Umbilical cord (tissue), 2 donors: ENCODE data around the gene ZBTB21. TPM values are rescaled to one million over a fixed set of nuclear protein-coding genes. Genes with fewer than 3 reads are reported as not detected.

Experiments
- DNase-seq: peaks from one replicate; pipeline ENCODE4 v3.0.0-alpha.2; 2015; ENCODE audit warnings: low spot score
- total RNA-seq: library from RNA; depleted of rRNA; stranded (reverse); fragments of >200 nt; gene quantifications from one replicate; pipeline ENCODE4 v1.2.3, GENCODE V29; 2014; ENCODE audit warnings: low replicate concordance; ENCODE audit not compliant: insufficient read depth

Gene ZBTB21
- total RNA-seq, 1 donor from 2014 or later = 12.5 TPM

- DNase-seq = peak; percentile 94
Observed at GRCh38 chr21:41993744-41994143, 16.4 kb downstream of the ZBTB21 start.

- DNase-seq = no peak
Observed at GRCh38 chr21:41992576-41992975, 17.6 kb downstream of the ZBTB21 start.

DNA sequence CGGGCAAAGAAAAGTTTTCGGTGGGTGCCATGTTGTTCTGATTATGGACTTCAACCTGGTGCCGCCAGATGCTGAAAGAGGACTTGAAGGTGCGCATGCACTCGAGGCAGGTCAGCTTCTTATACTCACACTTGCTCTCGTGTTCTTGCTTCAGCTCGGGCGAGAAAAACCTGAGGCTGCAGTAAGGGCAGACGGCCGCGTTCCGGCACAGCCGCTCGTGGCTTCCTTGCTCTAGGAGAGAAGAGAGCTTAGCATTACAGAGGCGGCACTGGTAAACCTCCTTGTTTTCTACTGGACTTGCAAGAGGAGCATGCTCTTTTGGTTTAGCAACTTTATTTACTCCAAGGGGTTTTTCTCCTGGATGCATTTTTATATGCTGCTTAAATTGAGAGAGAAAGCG lies 18.5 kb downstream of the ZBTB21 start:
- no peak for DNase-seq

DNA sequence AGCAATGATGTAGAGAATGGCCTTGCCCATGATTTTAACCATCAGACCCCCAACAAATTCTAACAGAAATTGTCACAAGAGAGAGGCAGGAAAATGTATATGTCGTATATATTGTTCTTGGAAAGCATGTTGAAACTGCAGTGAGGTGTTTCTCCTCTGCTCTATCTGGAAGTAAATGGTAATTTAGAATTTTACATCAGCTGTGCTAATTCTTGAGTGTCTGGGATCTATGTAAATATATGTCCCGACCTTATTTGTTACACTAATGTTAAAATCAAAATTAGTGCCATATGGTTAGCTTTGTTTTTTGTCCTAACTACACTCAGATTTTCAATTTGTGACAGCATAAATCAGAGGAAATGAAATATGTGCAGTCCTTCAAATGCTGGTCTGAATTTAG lies 20.5 kb downstream of the ZBTB21 start:
- DNase-seq = no peak

- DNase-seq = no peak
Observed at GRCh38 chr21:41987310-41987709, 22.9 kb downstream of the ZBTB21 start.

- no peak for DNase-seq
Observed at GRCh38 chr21:41985662-41986416, 24.3 kb downstream of the ZBTB21 start.

DNA sequence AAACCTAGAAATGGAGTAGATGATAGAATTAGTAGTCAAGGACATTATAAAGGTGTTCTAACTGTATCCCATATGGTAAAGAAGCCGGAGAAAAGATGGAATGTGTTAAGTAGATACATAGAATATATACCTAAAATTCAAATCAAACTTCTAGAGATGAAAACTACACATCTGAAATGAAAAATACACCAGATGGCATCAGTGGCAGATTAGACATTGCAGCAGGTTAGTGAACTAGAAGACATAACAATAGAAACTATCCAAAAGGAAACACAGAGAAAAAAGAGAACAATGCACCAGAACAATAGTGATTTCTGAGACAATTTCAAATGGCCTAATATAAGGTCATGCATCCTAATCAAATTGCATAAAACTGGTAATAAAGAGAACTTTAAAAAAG lies 26.9 kb downstream of the ZBTB21 start:
- DNase-seq = no peak

DNA sequence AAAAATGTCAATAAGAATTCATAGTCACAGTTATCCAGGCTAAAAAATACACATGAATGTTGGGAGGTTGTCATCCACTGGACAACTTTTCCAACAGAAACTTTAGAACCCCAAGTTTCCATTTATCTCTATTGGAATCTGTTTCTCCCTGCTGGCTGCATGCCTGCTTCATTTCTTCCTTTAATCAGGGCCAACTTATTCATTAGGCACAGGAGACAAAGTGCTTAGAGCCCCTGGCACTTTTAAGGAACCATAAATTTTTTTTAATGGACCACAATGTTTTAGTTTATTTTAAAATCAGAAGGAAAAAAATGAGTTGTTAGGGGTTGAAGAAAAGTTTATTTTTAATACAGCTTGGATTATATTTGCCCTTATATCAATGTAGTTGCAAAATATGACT lies 29.6 kb downstream of the ZBTB21 start:
- DNase-seq = no peak

GRCh38 chr21:41979751-41980369 lies 30.3 kb downstream of the ZBTB21 start:
- DNase-seq = no peak

GRCh38 chr21:41979335-41979734 lies 30.8 kb downstream of the ZBTB21 start:
- no peak for DNase-seq

DNA sequence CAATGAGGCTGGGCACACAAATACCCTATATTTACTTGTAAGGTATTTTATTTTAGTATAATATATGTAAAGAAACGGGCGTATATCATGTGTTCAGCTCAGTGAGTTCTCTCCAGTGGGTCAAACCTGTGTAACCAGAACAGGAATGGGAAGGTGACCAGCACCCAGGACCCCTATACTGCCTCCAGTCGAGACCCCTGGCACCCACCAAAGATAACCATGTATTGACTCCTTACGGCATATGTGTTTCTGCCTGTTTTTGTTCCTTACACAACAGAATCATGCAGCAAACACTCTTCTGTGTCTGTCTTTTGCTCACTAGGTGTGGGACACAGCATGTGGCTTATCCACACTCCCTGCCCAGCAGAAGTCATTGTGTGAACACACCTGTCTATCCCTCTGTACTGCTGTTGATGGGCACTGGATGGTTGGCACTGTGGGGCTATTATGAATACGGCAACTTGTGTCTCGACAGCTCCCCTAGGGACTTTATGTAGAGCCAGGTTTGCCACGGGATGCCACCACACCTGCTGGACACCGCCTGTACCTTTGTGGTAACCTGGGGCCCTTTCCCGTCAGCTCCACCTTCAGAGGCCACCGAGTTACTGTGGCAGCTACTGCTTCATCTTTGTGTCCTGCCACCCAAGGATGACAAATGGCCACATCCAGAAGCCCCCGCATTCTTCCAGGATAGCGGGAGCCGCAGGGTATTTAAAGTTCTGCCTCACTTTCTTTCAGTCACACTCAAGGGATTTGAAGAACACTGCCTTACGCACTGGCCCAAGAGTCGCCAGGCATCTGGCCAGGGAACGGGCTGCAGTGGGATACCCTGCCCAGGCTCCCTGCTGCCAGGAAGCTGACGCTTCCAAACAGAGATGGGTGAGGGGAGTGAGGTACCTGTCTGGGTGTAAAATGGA lies 32.9 kb downstream of the ZBTB21 start:
- DNase-seq = no peak

GRCh38 chr21:41976611-41977010 lies 33.5 kb downstream of the ZBTB21 start:
- no peak for DNase-seq

GRCh38 chr21:41975391-41976272 lies 34.5 kb downstream of the ZBTB21 start:
- no peak for DNase-seq

GRCh38 chr21:41974752-41975053 lies 35.5 kb downstream of the ZBTB21 start:
- no peak for DNase-seq

DNA sequence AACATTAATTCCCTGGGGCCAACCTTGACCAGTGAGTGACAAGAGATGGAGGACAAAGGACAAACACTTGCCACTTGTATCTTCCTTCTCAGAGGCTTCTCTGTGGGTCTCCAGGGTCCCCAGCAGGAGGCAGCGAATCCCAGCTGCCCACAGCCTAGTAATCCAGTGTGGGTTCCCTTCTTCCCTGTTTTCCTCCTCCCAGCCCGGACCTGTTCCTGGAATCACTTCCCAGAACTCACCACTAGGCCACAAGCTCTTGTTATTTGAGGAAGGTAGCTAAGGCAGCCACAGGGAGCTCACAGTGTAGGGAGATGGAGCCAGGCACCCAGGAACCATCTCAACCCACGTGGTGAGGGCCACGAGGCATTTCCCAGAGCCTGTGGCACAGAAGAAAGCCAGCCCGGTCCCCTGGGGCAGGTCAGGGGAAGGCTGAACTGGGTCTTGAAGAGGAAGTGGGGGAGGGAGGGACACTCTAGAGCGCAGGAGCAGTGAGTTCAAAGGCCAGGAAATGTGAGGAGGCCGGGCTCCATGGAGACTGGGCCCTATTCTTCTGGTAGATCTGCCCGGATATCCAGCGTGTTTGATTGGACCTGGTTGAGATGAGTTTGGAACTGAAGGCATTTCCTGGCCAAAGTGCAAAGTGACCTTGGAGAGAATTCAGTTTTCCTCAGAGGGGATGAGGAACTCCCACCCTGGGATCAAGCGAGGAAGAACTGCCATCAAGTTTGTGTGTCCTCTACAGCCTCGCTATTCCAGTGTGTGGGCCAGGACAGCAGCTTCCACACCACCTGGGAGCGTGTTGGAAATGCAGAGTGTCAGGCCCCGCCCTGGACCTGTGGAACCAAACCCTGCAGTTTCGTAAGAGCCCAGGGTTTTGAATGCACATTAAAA lies 36.1 kb downstream of the ZBTB21 start:
- DNase-seq = no peak

DNA sequence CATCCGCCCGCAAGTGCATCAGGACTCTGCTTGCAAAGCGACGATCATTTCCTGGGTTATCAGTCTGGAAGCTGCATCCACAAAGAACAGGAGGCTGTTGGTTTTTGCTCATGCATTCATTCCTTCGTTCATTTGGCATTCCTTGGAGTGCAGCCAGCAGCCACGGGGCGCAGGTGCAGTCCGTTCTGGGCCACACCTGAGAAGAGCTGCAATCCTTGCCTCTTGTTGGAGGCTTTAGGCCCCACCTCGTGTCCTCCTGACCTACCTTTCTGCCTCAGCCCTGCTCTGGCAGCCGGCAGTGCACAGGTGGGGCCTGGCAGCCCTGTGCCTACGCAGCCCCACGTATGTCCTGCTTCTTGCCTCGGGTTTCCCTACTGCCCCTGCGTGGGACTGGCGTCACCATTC lies 36.7 kb downstream of the ZBTB21 start:
- no peak for DNase-seq

DNA sequence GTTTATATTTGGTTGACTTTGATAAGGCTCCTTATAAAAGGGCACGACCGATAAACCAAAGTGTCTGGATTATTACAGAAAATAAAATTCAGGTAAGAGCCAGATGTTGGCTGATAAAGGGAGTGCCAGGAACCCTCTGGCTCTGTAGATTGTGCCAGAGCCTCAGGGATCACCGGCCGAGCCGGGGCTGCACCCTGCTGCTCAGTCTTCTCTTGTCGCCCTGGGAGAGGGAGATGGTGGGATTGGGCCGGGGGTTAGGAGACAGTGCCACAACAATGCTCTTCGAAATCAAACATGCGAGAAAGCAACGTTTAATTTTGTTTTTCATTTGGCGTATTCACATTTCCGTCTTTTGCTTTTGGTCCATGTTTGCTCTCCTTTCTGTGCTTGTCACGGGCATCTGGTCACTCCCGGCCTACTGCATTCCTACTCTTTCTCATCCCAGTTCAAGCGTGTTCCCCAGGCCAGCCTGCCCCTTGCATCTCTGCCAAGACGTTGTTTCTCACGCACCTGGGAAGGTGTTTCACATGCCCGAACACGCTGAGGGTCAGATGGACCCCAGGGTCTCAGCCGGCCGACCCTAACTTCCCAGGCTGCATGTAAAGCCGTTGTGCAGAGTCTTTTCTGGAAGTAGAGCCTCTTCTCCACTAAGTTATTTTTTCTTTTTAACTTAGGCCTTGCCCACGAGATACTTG lies 37.5 kb downstream of the ZBTB21 start:
- DNase-seq = no peak

- DNase-seq = no peak
Observed at GRCh38 chr21:41971891-41972290, 38.3 kb downstream of the ZBTB21 start.

DNA sequence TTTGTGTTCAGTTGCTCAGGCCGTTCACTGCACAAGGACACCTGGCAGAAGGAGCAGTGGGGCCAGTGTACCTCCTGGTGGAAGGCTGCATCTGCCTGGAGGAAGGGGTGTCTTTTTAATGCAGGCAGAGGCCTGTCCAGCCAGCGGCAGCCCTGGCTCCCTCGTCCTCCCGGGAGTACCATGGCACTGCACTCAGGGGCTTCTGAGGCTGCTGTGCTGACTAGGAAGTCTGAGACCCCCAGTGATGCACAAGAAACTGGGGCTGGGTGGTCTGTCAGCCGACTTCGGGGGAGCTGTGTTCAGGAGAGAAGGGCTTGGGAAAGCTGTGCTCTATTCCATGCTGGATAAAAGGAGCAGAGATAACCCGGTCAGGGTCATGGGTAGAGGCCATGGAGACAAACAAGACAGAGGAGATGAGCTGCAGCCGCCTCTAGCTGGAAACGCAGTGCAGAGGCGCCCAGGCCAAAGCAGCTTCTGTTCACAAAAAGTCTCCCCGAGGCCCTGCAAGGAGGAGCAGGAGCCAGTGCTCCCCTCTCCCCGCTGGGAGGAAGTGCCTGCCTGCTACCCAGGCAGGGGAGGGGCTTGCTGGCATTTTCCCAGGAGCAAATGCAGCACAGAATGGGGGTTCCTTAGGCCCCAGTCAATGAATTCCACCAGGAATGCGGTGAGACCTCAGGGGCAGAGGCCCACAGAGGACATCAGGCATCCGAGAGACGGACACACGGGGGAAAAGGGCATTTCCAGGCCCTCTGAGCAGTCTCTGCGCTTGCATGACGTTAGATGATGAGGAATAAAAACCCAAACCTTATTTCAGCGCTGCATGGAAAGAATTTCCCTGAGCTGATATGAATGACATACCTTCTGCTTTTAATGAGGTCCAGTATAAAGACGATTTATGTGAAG lies 39.2 kb downstream of the ZBTB21 start:
- DNase-seq = no peak
